GM19372 (cell line): ENCODE data around the gene EIF4G1.

Source experiments
- ATAC-seq: cut with Tn5 transposase; IDR thresholded peaks from one replicate; pipeline ENCODE4 v1.9.1; 2021; ENCODE audit warnings: mild to moderate bottlenecking, low read depth, moderate library complexity; ENCODE audit not compliant: unreplicated experiment

The EIF4G1 gene

GRCh38 chr3:184361932-184362667 lies 47.7 kb downstream of the EIF4G1 start:
- ATAC-seq, result no peak

GRCh38 chr3:184362668-184363546 lies 48.5 kb downstream of the EIF4G1 start:
- peak; percentile 83 for ATAC-seq

GRCh38 chr3:184366619-184367289 lies 52.3 kb downstream of the EIF4G1 start:
- no peak for ATAC-seq

GRCh38 chr3:184368116-184368515 lies 53.7 kb downstream of the EIF4G1 start:
- no peak for ATAC-seq

- no peak for ATAC-seq
Measured at GRCh38 chr3:184368586-184369183, 54.3 kb downstream of the EIF4G1 start.

- ATAC-seq, result peak; percentile 65
Measured at GRCh38 chr3:184371570-184372018, 57.2 kb downstream of the EIF4G1 start.

GRCh38 chr3:184372296-184372821 lies 58.0 kb downstream of the EIF4G1 start:
- ATAC-seq, result no peak

GRCh38 chr3:184372911-184373310 lies 58.5 kb downstream of the EIF4G1 start:
- ATAC-seq, result no peak

- ATAC-seq, result no peak
Measured at GRCh38 chr3:184373422-184373821, 59.0 kb downstream of the EIF4G1 start.

GRCh38 chr3:184375747-184376461 lies 61.5 kb downstream of the EIF4G1 start:
- ATAC-seq, result no peak

- ATAC-seq, result no peak
Measured at GRCh38 chr3:184377374-184377773, 63.0 kb downstream of the EIF4G1 start.

GRCh38 chr3:184377882-184378445 lies 63.6 kb downstream of the EIF4G1 start, which contains the start of gene THPO:
Gene THPO, minus strand, starts transcription at chr3:184378207. Its CDS starts 1,948 bp downstream, at chr3:184376259.
- no peak for ATAC-seq

GRCh38 chr3:184378651-184379357 lies 64.4 kb downstream of the EIF4G1 start:
- ATAC-seq, result no peak

- no peak for ATAC-seq
Measured at GRCh38 chr3:184379358-184380184, 65.2 kb downstream of the EIF4G1 start, which contains the start of gene CHRD. Gene CHRD, plus strand, starts transcription at chr3:184380054. Its CDS starts 265 bp downstream, at chr3:184380319.

- no peak for ATAC-seq
Measured at GRCh38 chr3:184380185-184380626, 65.8 kb downstream of the EIF4G1 start.

GRCh38 chr3:184380627-184381260 lies 66.3 kb downstream of the EIF4G1 start:
- ATAC-seq, result no peak
